ENCODE data around the gene MASTL.

The MASTL gene

DNA sequence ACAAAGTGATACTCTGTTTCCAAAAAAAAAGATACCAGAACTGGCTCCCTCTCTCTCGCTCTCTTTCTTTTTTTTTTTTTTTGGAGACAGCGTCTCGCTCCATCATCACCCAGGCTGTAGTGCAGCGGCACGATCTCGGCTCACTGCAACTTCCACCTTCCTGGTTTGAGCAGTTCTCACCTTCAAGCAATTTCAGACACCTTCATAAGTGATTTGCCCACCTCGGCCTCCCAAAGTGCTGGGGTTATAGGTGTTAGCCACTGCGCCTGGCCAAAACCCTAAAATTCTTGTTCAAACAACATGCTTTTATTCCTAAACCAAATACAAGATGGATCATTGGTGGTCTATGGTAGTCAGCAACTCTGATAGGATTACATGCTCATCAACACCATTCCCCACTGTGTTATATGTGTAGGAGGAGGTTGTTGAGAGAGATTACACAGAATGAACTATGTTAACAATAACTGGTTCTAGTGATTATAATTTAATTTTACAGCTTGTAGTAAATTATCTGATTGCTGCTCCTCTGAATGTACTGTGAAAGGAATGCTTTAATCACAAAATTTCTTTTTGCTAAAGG is 69.9 kb downstream of the MASTL start:
- in situ Hi-C loops (cut with HindIII; ENCODE audit: low sequenced_read_pairs), result no loop called here

DNA sequence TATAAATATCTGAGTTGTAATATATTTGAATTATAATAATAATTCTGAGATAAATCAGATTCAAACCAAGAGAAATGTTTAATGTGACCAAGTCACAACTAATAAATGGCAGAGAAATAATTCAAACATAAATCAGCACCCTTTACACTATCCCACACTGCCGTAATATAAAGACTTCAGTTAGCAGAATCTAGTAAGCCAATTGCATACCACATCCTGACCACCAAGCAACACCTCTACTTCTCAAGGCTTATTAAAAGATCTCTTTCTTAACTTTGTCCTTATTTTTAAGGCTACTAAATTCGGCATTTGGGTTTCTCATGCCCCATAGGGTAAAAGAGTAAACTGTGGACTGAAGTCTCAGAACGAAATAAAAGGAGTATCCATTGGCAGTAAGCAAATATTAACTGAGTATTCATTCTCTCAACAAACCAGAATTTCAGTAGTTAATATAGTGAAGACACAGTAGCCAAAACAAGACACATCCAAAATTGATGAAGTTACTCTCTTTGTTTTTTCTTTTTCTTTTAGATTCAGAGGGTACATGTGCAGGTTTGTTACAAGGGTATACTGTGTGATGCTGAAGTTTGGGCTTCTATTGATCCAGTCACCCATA is 70.6 kb downstream of the MASTL start:
- in situ Hi-C loops (cut with HindIII; ENCODE audit: low sequenced_read_pairs), result no loop called here

DNA sequence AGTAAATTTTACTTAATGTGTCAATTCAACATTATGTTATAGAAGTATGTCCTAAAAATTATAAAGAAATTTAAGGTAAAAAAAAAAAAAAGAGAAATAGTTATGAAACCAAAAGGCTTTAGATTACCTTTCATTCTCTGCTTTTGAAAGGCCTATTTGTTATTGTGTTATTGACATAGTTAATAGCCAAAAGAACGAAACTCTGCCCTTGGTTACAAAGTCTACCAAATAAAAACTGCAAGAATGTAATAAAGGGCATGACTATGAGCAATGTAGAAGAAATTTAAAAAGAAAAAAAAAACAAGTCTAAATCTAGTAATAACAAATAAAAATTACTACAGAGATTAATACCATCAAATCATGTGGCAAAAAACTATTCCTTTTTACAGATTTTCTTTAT is 74.9 kb downstream of the MASTL start:
- in situ Hi-C loops (cut with HindIII; ENCODE audit: low sequenced_read_pairs), result no loop called here

DNA sequence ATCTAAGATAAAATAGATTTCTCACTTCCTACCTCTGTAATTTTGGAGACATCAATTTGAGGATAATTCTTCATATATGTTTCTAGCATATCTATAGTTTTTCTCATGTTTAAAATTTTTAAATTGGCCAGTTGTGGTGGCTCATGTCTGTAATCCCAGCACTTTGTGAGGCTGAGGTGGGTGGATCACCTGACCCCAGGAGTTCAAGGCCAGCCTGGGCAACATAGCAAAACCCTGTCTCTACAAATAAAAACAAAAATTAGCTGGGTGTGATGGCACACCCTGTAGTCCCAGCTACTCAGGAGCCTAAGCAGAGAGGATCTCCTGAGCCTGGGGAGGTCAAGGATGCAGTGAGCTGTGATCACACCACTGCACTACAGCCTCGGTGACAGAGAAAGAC is 80.6 kb downstream of the MASTL start:
- in situ Hi-C loops (cut with HindIII; ENCODE audit: low sequenced_read_pairs), result no loop called here

Measured in DLD1 (cell line).